DMS79 (cell line): ENCODE data around the gene AGPAT3.

Experiments
- DNase-seq: peaks from one replicate; lab custom pipeline; 2025; lab: John Stamatoyannopoulos, UW

AGPAT3 gene

GRCh38 chr21:43997766-43998742 is 133.0 kb downstream of the AGPAT3 start:
- no peak for DNase-seq

- DNase-seq: no peak
These were observed 135.3 kb downstream of the AGPAT3 start for GRCh38 chr21:44000360-44000759.

DNA sequence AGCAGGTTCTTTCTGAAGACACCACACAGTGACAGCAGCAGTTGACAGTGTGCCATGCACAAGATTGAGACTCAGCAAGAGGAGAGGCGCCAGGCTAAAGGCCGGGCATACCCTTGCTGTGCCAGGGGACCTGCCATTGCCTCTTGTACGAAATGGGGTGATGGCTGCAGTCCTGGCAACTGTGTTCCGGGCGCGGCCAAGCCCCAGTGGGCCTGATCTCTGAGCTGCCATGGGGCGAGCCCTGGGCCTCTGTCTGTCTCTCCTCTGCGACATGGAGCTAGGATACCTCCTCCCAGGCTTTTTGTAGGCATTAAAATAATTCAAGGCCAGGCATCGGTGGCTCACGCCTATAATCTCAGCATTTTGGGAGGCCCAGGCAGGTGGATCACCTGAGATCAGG is 137.5 kb downstream of the AGPAT3 start:
- no peak for DNase-seq

- no peak for DNase-seq
These were observed 138.4 kb downstream of the AGPAT3 start for GRCh38 chr21:44003307-44003966.

DNA sequence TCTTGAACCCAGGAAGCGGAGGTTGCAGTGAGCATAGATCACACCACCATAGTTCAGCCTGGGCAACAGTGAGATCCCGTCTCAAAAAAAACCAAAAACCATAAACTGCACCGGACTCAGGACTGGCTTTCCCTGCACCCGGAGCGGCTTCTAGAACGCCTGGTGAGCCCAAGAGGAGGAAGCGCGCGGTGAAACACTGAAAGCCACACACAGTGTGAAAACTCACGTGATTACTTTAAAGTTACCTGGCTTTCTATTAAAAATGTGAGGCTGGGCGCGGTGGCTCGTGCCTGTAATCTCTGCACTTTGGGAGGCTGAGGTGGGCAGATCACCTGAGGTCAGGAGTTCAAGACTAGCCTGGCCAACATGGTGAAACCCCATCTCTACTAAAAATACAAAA is 140.0 kb downstream of the AGPAT3 start:
- no peak for DNase-seq

DNA sequence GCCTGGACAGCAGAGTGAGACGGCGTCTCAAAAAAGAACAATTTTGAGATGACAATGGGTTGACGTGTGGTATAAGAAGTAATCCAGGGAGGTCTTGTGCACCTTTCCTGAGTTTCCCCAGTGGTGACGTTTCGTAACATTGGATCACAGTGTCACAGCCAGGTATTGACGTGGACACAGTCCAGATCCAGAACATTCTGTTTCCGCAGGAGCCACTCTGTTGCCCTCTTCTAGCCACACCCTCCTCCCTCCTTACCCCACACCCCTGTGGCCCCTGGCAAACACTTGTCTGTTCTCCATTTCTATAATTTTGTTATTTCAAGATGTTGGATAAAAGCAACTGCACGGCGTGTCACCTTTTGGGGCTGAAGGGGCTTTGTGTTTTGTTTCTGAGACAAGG is 140.6 kb downstream of the AGPAT3 start:
- no peak for DNase-seq

DNA sequence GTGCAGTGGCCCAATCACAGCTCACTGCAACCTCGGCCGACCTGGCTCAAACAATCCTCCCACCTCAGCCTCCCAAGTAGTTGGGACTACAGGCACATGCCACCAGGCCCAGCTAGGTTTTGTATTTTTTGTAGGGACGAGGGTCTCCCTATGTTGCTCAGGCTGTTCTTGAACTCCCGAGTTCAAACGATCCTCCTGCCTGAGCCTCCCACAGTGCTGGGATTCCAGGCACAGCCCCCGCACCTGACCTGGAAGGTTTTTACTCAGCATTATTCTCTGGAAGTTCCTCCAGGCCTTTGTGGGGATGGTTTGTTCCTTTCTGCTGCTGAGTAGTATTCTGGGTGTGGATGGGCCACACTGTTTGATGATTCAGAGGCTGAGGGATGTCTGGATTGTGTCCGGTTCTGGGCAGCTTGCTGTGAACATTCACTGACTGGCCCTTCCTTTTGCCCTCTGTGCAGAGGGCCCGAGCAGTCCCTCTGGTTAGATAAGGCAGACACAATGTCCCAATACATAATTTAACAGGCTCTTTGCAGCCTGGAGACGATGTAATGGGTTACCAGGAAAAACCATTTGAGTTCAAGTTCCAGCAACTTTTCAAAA is 141.1 kb downstream of the AGPAT3 start:
- no peak for DNase-seq

GRCh38 chr21:44006656-44007055 is 141.6 kb downstream of the AGPAT3 start:
- no peak for DNase-seq

DNA sequence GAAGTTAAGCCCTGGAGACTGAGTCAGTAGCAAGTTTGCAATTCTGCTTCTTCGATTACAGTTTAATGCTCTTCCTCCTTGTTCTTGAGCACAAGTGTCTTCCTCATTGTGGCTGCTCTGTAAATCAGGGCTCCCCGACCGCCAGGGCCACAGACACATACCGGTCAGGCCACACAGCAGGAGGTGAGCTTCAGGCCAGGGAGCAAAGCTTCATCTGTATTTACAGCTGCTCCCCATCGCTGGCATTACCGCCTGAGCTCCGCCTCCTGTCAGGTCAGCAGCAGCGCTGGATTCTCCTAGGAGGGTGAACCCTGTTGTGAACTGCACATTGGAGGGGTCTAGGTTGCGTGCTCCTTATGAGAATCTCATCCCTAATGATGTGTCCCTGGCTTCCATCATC is 145.4 kb downstream of the AGPAT3 start:
- no peak for DNase-seq

DNA sequence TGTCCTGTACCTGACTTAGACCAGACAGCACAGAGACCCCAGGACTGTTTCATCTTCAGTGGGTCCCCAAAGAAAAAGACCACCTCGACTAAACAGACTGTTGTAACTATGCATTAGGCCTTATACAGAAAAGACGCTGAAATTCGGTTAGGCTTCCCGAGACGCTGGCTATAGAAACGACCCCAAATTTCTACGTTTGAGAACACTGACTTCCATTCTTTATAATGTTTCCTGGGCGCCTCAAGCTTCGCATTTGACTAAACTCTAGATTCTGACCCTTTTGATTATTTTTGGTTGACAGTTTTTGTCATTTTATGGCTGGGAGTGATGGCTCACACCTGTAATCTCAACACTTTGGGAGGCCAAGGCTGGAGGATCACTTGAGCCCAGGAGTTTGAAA is 146.1 kb downstream of the AGPAT3 start:
- DNase-seq: no peak

DNA sequence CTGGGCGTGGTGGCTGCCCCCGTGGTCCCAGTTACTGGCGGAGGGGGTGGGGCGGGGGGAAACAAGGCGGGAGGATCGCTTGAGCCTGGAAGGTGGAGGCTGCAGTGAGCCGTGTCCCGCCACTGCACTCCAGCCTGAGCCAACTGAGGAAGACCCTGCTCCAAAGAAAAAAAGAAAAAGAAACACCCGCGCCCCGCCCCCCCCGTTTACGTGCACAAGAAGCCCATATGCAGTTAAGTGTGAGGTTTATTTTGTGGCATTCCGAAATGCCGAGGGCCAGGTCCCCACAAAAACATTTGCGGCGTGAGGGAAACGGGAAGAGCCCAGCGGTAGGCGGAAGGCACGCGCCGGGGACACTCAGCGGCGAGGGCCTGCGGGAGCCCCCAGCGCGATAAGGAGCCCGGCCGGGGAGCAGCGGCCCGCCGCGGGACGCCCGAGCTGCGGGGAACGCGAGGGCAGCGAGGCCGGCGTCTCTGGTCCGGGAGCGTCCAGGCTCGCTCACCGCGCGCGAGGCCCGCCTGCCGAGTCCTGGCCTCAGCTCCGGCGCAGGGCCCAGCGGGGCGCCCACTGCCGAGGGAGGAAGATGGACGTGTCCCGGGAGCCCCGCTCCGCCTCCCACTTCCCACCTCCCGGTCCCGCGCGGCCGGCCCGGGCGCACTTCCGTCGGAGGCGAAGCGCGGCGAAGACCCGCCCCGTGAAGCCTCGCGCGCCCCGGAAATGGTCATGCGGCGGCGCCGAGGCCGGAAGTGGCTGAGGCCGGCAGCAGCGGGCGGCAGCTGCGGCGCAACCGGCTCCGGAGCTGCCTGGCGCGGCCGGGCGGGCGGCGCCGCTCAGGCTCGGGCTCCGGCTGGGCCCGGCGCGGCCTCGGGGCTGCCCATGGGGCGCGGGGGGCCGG is 146.8 kb downstream of the AGPAT3 start, which contains the start of gene TRAPPC10:
Gene TRAPPC10 (plus strand): TSS at position 731 of the 895 bp plus-strand sequence. CDS start 185 bp downstream, outside the sequence.
- DNase-seq: peak; percentile 71

- no peak for DNase-seq
These were observed 147.7 kb downstream of the AGPAT3 start for GRCh38 chr21:44012474-44013379.

GRCh38 chr21:44013380-44014088 is 148.5 kb downstream of the AGPAT3 start:
- DNase-seq: no peak

DNA sequence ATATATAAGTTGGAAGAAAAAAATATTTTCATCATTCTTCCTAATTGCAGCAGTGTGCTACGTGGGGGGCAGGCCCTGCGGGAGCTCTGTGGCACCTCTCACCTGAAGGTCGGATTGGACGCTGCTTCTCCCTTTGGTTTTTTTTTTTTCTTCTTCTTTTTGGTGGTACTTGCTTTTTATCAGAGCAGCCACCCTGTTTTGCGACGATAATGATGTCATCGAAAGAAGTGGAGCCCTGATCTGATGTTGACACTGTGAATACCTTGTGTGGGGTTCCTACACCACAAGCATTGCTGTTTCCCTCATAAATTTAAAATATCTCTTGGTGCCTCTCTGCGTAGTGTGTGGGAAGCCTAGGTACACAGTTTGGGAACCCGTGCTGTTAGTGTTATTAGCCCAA is 152.6 kb downstream of the AGPAT3 start:
- DNase-seq: no peak

DNA sequence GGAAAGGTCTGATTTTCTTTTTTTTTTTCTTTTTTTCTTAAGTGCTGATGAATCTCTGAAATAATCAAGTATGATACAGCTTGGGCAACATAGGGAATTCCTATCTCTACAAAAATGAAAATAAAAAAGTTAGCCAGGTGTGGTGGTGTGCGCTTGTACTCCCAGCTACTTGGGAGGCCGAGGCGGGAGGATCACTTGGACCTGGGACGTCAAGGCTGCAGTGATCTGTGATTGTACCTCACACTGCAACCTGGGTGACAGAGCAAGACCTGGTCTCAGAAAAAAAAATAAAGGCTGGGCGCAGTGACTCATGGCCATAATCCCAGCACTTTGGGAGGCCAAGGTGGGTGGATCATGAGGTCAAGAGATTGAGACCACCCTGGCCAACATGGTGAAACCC is 153.1 kb downstream of the AGPAT3 start:
- DNase-seq: no peak

DNA sequence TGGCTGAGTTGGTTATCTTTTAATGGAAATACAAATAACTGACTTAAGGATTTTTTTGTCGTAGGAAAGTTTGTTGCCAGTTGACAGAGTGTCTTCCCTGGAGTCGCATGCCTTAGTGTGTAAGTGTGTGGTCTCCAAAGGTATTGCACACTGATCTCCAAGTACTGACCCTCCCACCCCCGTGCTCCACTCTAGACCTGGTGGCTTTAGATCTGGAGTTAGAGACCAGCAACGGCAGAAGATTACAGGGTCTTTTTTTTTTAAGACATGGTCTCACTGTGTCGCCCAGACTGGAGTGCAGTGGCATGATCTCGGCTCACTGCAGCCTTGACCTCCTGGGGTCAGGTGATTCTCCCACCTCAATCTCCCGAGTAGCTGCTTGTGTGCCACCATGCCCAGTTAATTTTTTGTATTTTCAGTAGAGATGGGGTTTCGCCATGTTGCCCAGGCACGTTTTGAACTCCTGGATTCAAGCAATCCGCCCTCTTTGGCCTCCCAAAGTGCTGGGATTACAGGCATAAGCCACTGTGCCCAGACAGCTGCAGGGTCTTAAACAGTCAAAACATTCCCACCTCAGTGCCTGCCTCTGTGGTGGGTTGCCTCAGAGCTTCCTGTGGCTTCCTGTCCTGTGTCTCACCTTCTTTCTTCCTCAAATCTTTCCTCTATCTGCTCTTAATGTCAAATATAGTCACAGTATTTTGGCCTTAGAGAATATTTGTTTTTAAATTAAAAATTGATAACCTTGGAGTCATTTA is 154.0 kb downstream of the AGPAT3 start:
- no peak for DNase-seq

DNA sequence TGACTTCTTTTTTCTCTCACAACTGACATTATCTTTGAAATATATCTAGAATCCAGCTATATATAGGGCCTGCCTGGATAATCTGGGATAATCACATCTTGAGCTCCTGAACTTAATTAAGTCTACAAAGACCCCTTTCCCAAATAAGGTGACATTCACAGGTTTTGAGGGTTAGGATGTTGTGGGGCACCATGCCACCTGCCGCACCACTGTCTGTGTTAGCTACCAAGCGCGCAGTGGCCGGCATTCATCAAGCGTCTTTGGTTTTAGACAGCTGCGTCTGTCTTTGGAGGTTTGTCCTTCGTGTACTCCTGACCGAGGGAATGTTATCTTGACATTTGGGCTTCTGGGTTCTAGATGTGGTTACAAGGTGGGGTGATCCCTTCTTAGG is 154.5 kb downstream of the AGPAT3 start:
- no peak for DNase-seq

DNA sequence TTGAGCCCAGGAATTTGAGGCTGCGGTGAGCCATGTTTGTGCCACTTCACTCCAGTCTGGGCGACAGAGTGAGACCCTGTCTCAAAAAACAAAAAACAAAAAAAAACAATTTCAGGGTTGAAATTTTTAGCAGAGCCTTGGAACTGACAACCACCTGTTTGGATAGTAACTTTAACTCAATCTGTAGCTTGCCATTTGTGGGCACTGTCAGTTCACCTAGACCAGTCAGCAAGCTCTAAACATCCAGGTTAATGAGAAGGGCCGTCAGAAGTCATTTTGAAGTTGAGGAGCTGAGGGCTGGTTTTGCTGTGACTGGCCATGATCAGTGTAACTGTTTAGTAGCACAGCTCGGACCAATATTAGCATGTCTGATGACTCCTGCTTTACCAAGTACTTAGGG is 155.5 kb downstream of the AGPAT3 start:
- no peak for DNase-seq

DNA sequence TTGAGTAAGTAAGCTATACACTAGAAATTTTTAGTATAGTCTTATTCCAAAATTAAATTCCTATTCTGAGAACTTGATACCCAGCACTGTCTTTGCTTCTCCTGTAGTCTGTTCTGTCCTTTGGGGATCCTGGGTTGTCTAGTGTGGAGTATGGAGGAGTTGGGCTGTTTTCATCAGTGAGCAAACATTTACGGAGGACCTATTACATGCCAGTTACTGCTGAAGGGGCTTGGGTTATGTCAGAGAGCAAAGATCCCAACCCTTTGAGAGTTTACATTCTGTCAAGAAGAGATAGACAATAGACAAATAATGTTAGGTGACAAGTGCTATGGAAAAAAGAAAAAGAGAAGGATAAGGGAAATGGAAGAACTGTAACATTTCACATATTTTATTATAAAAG is 156.0 kb downstream of the AGPAT3 start:
- DNase-seq: no peak
